PC-3 (cell line): ENCODE results near the gene EPB41L4A. TPM values are rescaled to one million over a fixed set of nuclear protein-coding genes. Genes with fewer than 3 reads are reported as not detected.
A peak's percentile ranks its signal among the peaks of the same experiment; 100 is the strongest.

Experiments
- ATAC-seq: fragments of 200-7000 bp; cut with Tn5 transposase; 2 replicates; pipeline ENCODE4 v1.9.1; 2020; ENCODE audit warnings: mild to moderate bottlenecking, moderate library complexity
- BruUV-seq: library from RNA; stranded (reverse); fragments of 400-500 nt; replicated peaks from 2 replicates; lab custom pipeline; 2021; lab: Mats Ljungman, UMichigan
- CTCF ChIA-PET: fragments of 300-600 bp; sonication (Branson Sonifier 250); formaldehyde crosslinking; loops from one replicate; lab custom pipeline; 2022; ENCODE audit warnings: antibody characterized with exemption; lab: Charles Lee
- POLR2A ChIA-PET: fragments of 300-600 bp; sonication (Branson Sonifier 250); formaldehyde crosslinking; loops from one replicate; lab custom pipeline; 2022; ENCODE audit warnings: antibody characterized with exemption; ENCODE audit not compliant: unreplicated experiment; lab: Charles Lee
- DNase-seq: peaks from one replicate; pipeline ENCODE4 v3.0.0-alpha.2; 2015
- H2AFZ ChIP-seq: fragments of 300-600 bp; sonication (generic); 2 replicates; pipeline ENCODE4 v1.6.0; 2016; ENCODE audit warnings: antibody characterized with exemption, low read length
- H3F3A ChIP-seq: fragments of 300-600 bp; sonication (generic); one replicate; pipeline ENCODE4 v1.6.0; 2017; ENCODE audit warnings: antibody characterized with exemption, low read length, control low read depth, mild to moderate bottlenecking; ENCODE audit not compliant: unreplicated experiment
- H3K27ac ChIP-seq: fragments of 300-600 bp; sonication (generic); 2 replicates; pipeline ENCODE4 v1.5.1; 2016; ENCODE audit warnings: mild to moderate bottlenecking, low read length
- H3K27me3 ChIP-seq: fragments of 300-600 bp; sonication (generic); 2 replicates; pipeline ENCODE4 v1.6.1; 2016; ENCODE audit warnings: low read length, mixed read lengths
- H3K36me3 ChIP-seq: fragments of 300-600 bp; sonication (generic); 2 replicates; pipeline ENCODE4 v1.6.1; 2016; ENCODE audit warnings: low read depth, mixed run types, low read length, mixed read lengths
- H3K4me1 ChIP-seq: fragments of 300-600 bp; sonication (generic); 2 replicates; pipeline ENCODE4 v1.5.1; 2016; ENCODE audit warnings: low read length; ENCODE audit not compliant: insufficient read depth
- H3K4me2 ChIP-seq: fragments of 300-600 bp; sonication (generic); 2 replicates; pipeline ENCODE4 v1.6.0; 2016; ENCODE audit warnings: low read length
- H3K4me3 ChIP-seq: fragments of 300-600 bp; sonication (generic); 2 replicates; pipeline ENCODE4 v1.5.1; 2016; ENCODE audit warnings: mild to moderate bottlenecking, low read length, mixed read lengths
- H3K79me2 ChIP-seq: fragments of 300-600 bp; sonication (generic); 2 replicates; pipeline ENCODE4 v1.6.1; 2017; ENCODE audit warnings: low read length, mixed read lengths
- H3K9ac ChIP-seq: fragments of 300-600 bp; sonication (generic); 2 replicates; pipeline ENCODE4 v1.6.0; 2016; ENCODE audit warnings: mild to moderate bottlenecking, low read length
- H3K9me2 ChIP-seq: fragments of 300-600 bp; sonication (generic); replicated peaks from 2 replicates; pipeline ENCODE4 v1.6.1; 2016; ENCODE audit warnings: mixed run types, low read length, mixed read lengths
- H3K9me3 ChIP-seq: fragments of 300-600 bp; sonication (generic); 2 replicates; pipeline ENCODE4 v1.6.1; 2016; ENCODE audit warnings: low read length, mixed read lengths
- H4K20me1 ChIP-seq: fragments of 300-600 bp; sonication (generic); 2 replicates; pipeline ENCODE4 v1.6.1; 2016; ENCODE audit warnings: low read length, mixed read lengths
- EZH2 ChIP-seq: fragments of 300-600 bp; sonication (generic); IDR thresholded peaks from one replicate; pipeline ENCODE4 v1.6.1; 2017; ENCODE audit warnings: antibody characterized with exemption, mild to moderate bottlenecking, low read length; ENCODE audit not compliant: unreplicated experiment
- EZH2phosphoT487 ChIP-seq: fragments of 300-600 bp; sonication (generic); IDR thresholded peaks from 2 replicates; pipeline ENCODE4 v1.6.1; 2018; ENCODE audit warnings: mild to moderate bottlenecking, antibody characterized with exemption, low read length, borderline replicate concordance
- intact Hi-C: fragments of 100-400 bp; cut with micrococcal nuclease; formaldehyde crosslinking; loops from 2 replicates; pipeline ENCODE4 v1.9.0; 2023
- total RNA-seq: library from RNA; depleted of rRNA; stranded (reverse); fragments of >200 nt; gene quantifications from 2 replicates; pipeline ENCODE4 v1.2.3, GENCODE V29; 2014
- TF ChIP-seq, protein P1 (sequence below): fragments of 300-600 bp; sonication (generic); conservative IDR thresholded peaks from 2 replicates; pipeline ENCODE4 v1.5.1; 2017; ENCODE audit warnings: antibody characterized with exemption, low read depth, mild to moderate bottlenecking, low read length

The EPB41L4A gene
- total RNA-seq, 1 experiment from 2014 or later = not detected

DNA sequence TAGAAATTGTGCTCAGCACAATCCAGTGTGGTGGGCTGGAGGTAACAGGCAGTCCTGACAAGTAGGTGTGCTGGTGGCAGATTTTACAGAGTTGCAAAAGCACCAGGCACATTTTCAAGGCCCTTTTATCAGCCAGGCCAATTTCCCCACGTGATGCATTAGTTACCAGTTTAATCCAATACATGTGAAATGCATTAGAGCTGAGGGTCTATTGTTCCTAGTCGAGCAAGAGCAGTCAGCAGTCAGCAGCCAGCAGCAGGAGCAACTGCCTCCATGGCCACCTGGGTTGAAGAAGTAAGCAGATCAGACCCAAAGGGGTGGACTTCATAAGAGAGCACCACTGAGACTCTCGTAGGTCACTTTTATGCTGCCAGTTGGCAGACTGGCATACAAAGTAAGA, 76.7 kb downstream of the EPB41L4A start:
- no TSS peak for BruUV-seq
- no peak for TF ChIP-seq EZH2phosphoT487
- no peak for TF ChIP-seq EZH2
- TF ChIP-seq, protein P1, sequence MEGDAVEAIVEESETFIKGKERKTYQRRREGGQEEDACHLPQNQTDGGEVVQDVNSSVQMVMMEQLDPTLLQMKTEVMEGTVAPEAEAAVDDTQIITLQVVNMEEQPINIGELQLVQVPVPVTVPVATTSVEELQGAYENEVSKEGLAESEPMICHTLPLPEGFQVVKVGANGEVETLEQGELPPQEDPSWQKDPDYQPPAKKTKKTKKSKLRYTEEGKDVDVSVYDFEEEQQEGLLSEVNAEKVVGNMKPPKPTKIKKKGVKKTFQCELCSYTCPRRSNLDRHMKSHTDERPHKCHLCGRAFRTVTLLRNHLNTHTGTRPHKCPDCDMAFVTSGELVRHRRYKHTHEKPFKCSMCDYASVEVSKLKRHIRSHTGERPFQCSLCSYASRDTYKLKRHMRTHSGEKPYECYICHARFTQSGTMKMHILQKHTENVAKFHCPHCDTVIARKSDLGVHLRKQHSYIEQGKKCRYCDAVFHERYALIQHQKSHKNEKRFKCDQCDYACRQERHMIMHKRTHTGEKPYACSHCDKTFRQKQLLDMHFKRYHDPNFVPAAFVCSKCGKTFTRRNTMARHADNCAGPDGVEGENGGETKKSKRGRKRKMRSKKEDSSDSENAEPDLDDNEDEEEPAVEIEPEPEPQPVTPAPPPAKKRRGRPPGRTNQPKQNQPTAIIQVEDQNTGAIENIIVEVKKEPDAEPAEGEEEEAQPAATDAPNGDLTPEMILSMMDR = no peak
- no peak overlapping the region for H3K27ac ChIP-seq
- H3K79me2 ChIP-seq = no peaks in the 10 kb centered on the region
- ChIA-PET CTCF (no interaction called here), POLR2A (no interaction called here)
- no peak for DNase-seq
- no peaks in the 10 kb centered on the region for H4K20me1 ChIP-seq
- intact Hi-C loops = no loop called here
- H3K4me3 ChIP-seq = no peak overlapping the region
- no peak overlapping the region for H3K9ac ChIP-seq
- peaks cover 61% of the 10 kb centered on the region for H3K27me3 ChIP-seq
- H2AFZ ChIP-seq = no peak overlapping the region
- H3K36me3 ChIP-seq = no peaks in the 10 kb centered on the region
- no peaks in the 10 kb centered on the region for H3K9me2 ChIP-seq
- H3K4me1 ChIP-seq = no peaks in the 10 kb centered on the region
- H3K4me2 ChIP-seq = no peak overlapping the region
- H3F3A ChIP-seq = no peaks in the 10 kb centered on the region
- no peaks in the 10 kb centered on the region for H3K9me3 ChIP-seq
- no peak for ATAC-seq

DNA sequence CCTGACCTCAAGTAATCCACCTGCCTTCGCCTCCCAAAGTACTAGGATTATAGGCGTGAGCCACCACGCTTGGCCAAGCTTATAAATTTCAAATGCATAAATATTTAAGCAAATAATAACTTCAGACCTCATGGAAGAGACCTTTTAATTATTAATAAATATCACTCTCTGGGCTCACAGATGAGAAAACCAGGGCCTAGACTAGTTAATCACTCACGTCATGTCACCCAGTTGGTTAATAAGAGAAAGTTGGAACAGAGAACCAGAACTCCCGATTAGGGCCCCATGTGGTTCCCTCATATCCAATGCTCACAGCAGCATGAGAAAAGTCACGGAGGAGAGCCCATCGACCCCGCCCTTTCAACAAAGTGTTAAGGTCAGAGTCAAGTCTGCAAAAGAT, 79.3 kb downstream of the EPB41L4A start:
- no peak overlapping the region for H3K4me2 ChIP-seq

DNA sequence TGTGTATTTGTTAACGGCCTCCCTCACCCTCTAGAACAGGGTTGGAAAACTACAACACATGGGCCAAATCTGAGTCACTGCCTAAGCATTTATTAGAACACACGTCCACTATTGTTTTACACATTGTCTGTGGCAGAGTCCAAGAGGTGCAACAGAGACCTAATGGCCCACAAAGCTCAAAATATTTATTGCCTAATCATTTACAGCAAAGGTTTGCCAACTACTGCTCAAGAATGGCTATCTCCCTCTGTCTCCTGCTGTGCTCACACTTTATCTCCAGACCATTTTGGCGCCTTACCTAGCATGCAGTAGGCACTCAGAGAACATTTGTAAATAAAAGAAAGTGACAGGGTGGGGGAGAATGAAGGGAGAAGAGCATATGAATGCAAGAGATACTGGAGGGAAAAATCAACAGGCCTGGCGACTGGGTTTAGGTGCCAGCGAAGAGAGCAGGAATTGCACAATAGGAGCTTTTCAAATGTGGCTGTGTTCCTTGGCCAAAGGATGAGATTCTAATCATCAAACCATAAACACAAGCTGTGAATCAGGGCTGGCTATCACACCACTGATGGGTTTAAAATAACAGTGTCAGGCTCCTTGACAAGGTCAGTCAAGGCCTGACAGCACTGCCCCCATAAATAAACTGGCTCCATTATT, 80.3 kb downstream of the EPB41L4A start:
- POLR2A ChIA-PET = no interaction called here
- Histone ChIP-seq H2AFZ (no peak overlapping the region), H3K79me2 (no peaks in the 10 kb centered on the region), H3K9me2 (no peaks in the 10 kb centered on the region), H3K4me2 (no peak overlapping the region), H3K9ac (no peak overlapping the region), H3K4me1 (no peaks in the 10 kb centered on the region), H3K27me3 (peaks cover 76% of the 10 kb centered on the region), H3K4me3 (no peak overlapping the region), H3F3A (no peaks in the 10 kb centered on the region), H3K9me3 (no peaks in the 10 kb centered on the region), H4K20me1 (no peaks in the 10 kb centered on the region), H3K27ac (no peak overlapping the region), H3K36me3 (no peaks in the 10 kb centered on the region)
- intact Hi-C loops = no loop called here
- no peak for ATAC-seq
- no peak for TF ChIP-seq EZH2
- TF ChIP-seq, protein P1 = no peak
- TF ChIP-seq EZH2phosphoT487 = no peak
- BruUV-seq = no TSS peak
- CTCF ChIA-PET = no interaction called here
- peak; percentile 15 for DNase-seq

More for the DNA sequence above, 79.3 kb downstream of the EPB41L4A start:
- DNase-seq = no peak
- H3K27me3 ChIP-seq = peaks cover 75% of the 10 kb centered on the region
- no peaks in the 10 kb centered on the region for H3K79me2 ChIP-seq
- H3K4me3 ChIP-seq = no peak overlapping the region
- ChIA-PET POLR2A (no interaction called here), CTCF (no interaction called here)
- no peak for ATAC-seq
- no TSS peak for BruUV-seq
- no peak overlapping the region for H2AFZ ChIP-seq
- H3K9me3 ChIP-seq = no peaks in the 10 kb centered on the region
- H3K9ac ChIP-seq = no peak overlapping the region
- TF ChIP-seq, protein P1 = no peak
- TF ChIP-seq EZH2 = no peak
- TF ChIP-seq EZH2phosphoT487 = no peak
- H3K36me3 ChIP-seq = no peaks in the 10 kb centered on the region
- H4K20me1 ChIP-seq = no peaks in the 10 kb centered on the region
- no peak overlapping the region for H3K27ac ChIP-seq
- no peaks in the 10 kb centered on the region for H3K9me2 ChIP-seq
- intact Hi-C loops = no loop called here
- no peaks in the 10 kb centered on the region for H3F3A ChIP-seq
- H3K4me1 ChIP-seq = no peaks in the 10 kb centered on the region
